HCT116 (cell line): ENCODE results near the gene MYRF. TPM values are rescaled to one million over a fixed set of nuclear protein-coding genes. Genes with fewer than 3 reads are reported as not detected.

Experiments
- ATAC-seq: fragments of 200-7000 bp; cut with Tn5 transposase; 2 replicates; pipeline ENCODE4 v1.9.1; 2020; ENCODE audit warnings: mild to moderate bottlenecking, moderate library complexity
- BruUV-seq: library from RNA; stranded (reverse); fragments of 400-500 nt; replicated peaks from 2 replicates; lab custom pipeline; 2021; lab: Mats Ljungman, UMichigan
- CTCF ChIA-PET: fragments of 300-600 bp; sonication (Branson Sonifier 250); formaldehyde crosslinking; loops from one replicate; lab custom pipeline; 2021; ENCODE audit warnings: antibody characterized with exemption; lab: Charles Lee
- POLR2A ChIA-PET: fragments of 300-600, 350-600 bp; sonication (Branson Sonifier 250); formaldehyde crosslinking; loops from one replicate; lab custom pipeline; 2021; ENCODE audit warnings: antibody characterized with exemption; lab: Charles Lee
- RAD21 ChIA-PET, 2 experiments: fragments of 300-600 bp; sonication (Branson Sonifier 250); formaldehyde crosslinking; loops; one replicate each; lab custom pipeline; 2023; ENCODE audit warnings: low total read pairs in 2 of 2; ENCODE audit not compliant: uncharacterized antibody in 2 of 2, unreplicated experiment in 2 of 2, low non-redundant PET in 1 of 2; lab: Charles Lee
- DNase-seq: peaks from one replicate; pipeline ENCODE4 v3.0.0-alpha.2; 2010; ENCODE audit warnings: low read depth, low spot score
- H2AFZ ChIP-seq: fragments of 200-600 bp; shearing (Covaris generic), sonication (generic); 2 replicates; pipeline ENCODE4 v1.6.1; 2017; ENCODE audit warnings: low read depth, mixed run types, mixed read lengths, antibody characterized with exemption, low read length; ENCODE audit not compliant: poor library complexity, severe bottlenecking
- H3K27ac ChIP-seq: 2 replicates; pipeline ENCODE4 v1.5.1; 2012; ENCODE audit warnings: low read depth, low read length
- H3K27me3 ChIP-seq: fragments of 200-600 bp; sonication (generic); 2 replicates; pipeline ENCODE4 v1.6.1; 2016; ENCODE audit warnings: mixed run types, low read length, mixed read lengths; ENCODE audit not compliant: insufficient read depth
- H3K36me3 ChIP-seq, 2 experiments: fragments of 200-500 bp in 1 of 2; fragments of 200-600 bp in 1 of 2; sonication (Bioruptor generic) in 1 of 2; sonication (generic) in 1 of 2; 2 replicates each; pipeline versions ENCODE4 v1.5.1 to v1.6.1; 2014 to 2016; ENCODE audit warnings: low read length in 2 of 2, inconsistent platforms in 1 of 2, mixed read lengths in 1 of 2, mixed run types in 1 of 2; ENCODE audit not compliant: insufficient read depth in 2 of 2, control insufficient read depth in 1 of 2
- H3K4me1 ChIP-seq, 2 experiments: fragments of 200-600 bp in 1 of 2; sonication (generic) in 1 of 2; 2 replicates each; pipeline versions ENCODE4 v1.5.1 to v1.6.1; 2012 to 2017; ENCODE audit warnings: low read length in 2 of 2, inconsistent platforms in 1 of 2, mild to moderate bottlenecking in 1 of 2, mixed read lengths in 1 of 2, mixed run types in 1 of 2, moderate library complexity in 1 of 2; ENCODE audit not compliant: insufficient read depth in 2 of 2, control insufficient read depth in 1 of 2
- H3K4me2 ChIP-seq: fragments of 200-600 bp; sonication (generic); 2 replicates; pipeline ENCODE4 v1.6.1; 2017; ENCODE audit warnings: mixed run types, low read length, mixed read lengths
- H3K4me3 ChIP-seq, 2 experiments: fragments of 200-600 bp in 1 of 2; sonication (generic) in 1 of 2; replicated peaks in 1 of 2; 2 replicates each; pipeline ENCODE4 v1.5.1; 2011 to 2016; ENCODE audit warnings: low read length in 2 of 2, control low read depth in 1 of 2, low read depth in 1 of 2, mild to moderate bottlenecking in 1 of 2, mixed read lengths in 1 of 2, mixed run types in 1 of 2
- H3K79me2 ChIP-seq: fragments of 200-600 bp; sonication (generic); 2 replicates; pipeline ENCODE4 v1.6.1; 2017; ENCODE audit warnings: mild to moderate bottlenecking, mixed run types, low read length, moderate library complexity, mixed read lengths; ENCODE audit not compliant: insufficient read depth
- H3K9ac ChIP-seq: fragments of 200-600 bp; sonication (generic); 2 replicates; pipeline ENCODE4 v1.6.1; 2016; ENCODE audit warnings: low read length, mixed read lengths
- H3K9me2 ChIP-seq: fragments of 200-600 bp; sonication (generic), shearing (Covaris generic); 2 replicates; pipeline ENCODE4 v1.6.1; 2017; ENCODE audit warnings: mixed run types, mild to moderate bottlenecking, moderate library complexity; ENCODE audit not compliant: insufficient read depth
- H3K9me3 ChIP-seq, 2 experiments: fragments of 200-500 bp in 1 of 2; fragments of 200-600 bp in 1 of 2; sonication (Bioruptor generic) in 1 of 2; sonication (generic) in 1 of 2; 2 replicates each; pipeline ENCODE4 v1.6.1; 2014 to 2017; ENCODE audit warnings: low read length in 2 of 2, mixed read lengths in 2 of 2, inconsistent platforms in 1 of 2, low read depth in 1 of 2, mild to moderate bottlenecking in 1 of 2, mixed run types in 1 of 2, moderate library complexity in 1 of 2; ENCODE audit not compliant: control insufficient read depth in 1 of 2, insufficient read depth in 1 of 2
- H4K20me1 ChIP-seq: fragments of 200-600 bp; sonication (generic), shearing (Covaris generic); 2 replicates; pipeline ENCODE4 v1.6.1; 2017; ENCODE audit warnings: mixed run types, mild to moderate bottlenecking, moderate library complexity; ENCODE audit not compliant: insufficient read depth
- CEBPB ChIP-seq: IDR thresholded peaks from 2 replicates; pipeline ENCODE4 v1.6.1; 2012; ENCODE audit warnings: low read depth
- EGR1 ChIP-seq: IDR thresholded peaks from 2 replicates; pipeline ENCODE4 v1.6.1; 2012; ENCODE audit warnings: low read depth
- ELF1 ChIP-seq: IDR thresholded peaks from 2 replicates; pipeline ENCODE4 v1.6.1; 2012; ENCODE audit warnings: low read depth, borderline replicate concordance
- EZH2phosphoT487 ChIP-seq: fragments of 200-600 bp; IDR thresholded peaks from 2 replicates; pipeline ENCODE4 v1.6.1; 2018; ENCODE audit warnings: antibody characterized with exemption, borderline replicate concordance
- FOSL1 ChIP-seq: IDR thresholded peaks from 2 replicates; pipeline ENCODE4 v1.6.1; 2012; ENCODE audit warnings: low read depth
- POLR2A ChIP-seq: IDR thresholded peaks from 2 replicates; pipeline ENCODE4 v1.7.0; 2011; ENCODE audit warnings: borderline replicate concordance; ENCODE audit not compliant: insufficient read depth, insufficient read length; ENCODE audit errors: extremely low read depth
- POLR2AphosphoS5 ChIP-seq: IDR thresholded peaks from 2 replicates; pipeline ENCODE4 v1.6.1; 2011; ENCODE audit warnings: mild to moderate bottlenecking, low read depth, low read length, moderate library complexity
- RAD21 ChIP-seq: IDR thresholded peaks from 2 replicates; pipeline ENCODE4 v1.6.1; 2012; ENCODE audit warnings: low read depth, mild to moderate bottlenecking
- SP1 ChIP-seq: IDR thresholded peaks from 2 replicates; pipeline ENCODE4 v1.6.1; 2012; ENCODE audit warnings: low read depth
- SRF ChIP-seq: IDR thresholded peaks from 2 replicates; pipeline ENCODE4 v1.6.1; 2012; ENCODE audit warnings: low read depth
- TCF7L2 ChIP-seq: IDR thresholded peaks from 2 replicates; pipeline ENCODE4 v1.7.0; 2011; ENCODE audit warnings: borderline replicate concordance, inconsistent platforms; ENCODE audit not compliant: insufficient read depth, insufficient read length; ENCODE audit errors: extremely low read depth
- ZFX ChIP-seq: fragments of 450-650 bp; IDR thresholded peaks from 2 replicates; pipeline ENCODE4 v1.6.1; 2017
- ZNF274 ChIP-seq: fragments of 200-500 bp; sonication (Bioruptor generic); IDR thresholded peaks from 2 replicates; pipeline ENCODE4 v1.6.1; 2014; ENCODE audit warnings: mild to moderate bottlenecking, low read depth, low read length, inconsistent platforms
- intact Hi-C: fragments of 100-400 bp; cut with micrococcal nuclease; formaldehyde crosslinking; loops from 2 replicates; pipeline ENCODE4 v1.10.0; 2022
- total RNA-seq: library from RNA; stranded (reverse); gene quantifications from one replicate; pipeline ENCODE4 v1.2.1, GENCODE V29; 2021; ENCODE audit not compliant: unreplicated experiment
- TF ChIP-seq, protein P1 (sequence below): IDR thresholded peaks from 2 replicates; pipeline ENCODE4 v1.6.1; 2012
- TF ChIP-seq, protein P2 (sequence below): IDR thresholded peaks from 2 replicates; pipeline ENCODE4 v1.6.1; 2012; ENCODE audit warnings: low read depth
- TF ChIP-seq, protein P3 (sequence below), 3 experiments: fragments of 200-600 bp in 1 of 3; sonication (generic) in 1 of 3; IDR thresholded peaks in 2 of 3; conservative IDR thresholded peaks in 1 of 3; 2 replicates each; pipeline ENCODE4 v1.5.1; 2012 to 2017; ENCODE audit warnings: low read depth in 2 of 3, low read length in 2 of 3, antibody characterized with exemption in 1 of 3, borderline replicate concordance in 1 of 3, control low read depth in 1 of 3, mild to moderate bottlenecking in 1 of 3, mixed read lengths in 1 of 3, mixed run types in 1 of 3, moderate library complexity in 1 of 3; ENCODE audit not compliant: insufficient read depth in 1 of 3
- TF ChIP-seq, protein P4 (sequence below): IDR thresholded peaks from 2 replicates; pipeline ENCODE4 v1.6.1; 2012

Gene MYRF
- total RNA-seq, 1 experiment from 2014 or later: 52.3 TPM

DNA sequence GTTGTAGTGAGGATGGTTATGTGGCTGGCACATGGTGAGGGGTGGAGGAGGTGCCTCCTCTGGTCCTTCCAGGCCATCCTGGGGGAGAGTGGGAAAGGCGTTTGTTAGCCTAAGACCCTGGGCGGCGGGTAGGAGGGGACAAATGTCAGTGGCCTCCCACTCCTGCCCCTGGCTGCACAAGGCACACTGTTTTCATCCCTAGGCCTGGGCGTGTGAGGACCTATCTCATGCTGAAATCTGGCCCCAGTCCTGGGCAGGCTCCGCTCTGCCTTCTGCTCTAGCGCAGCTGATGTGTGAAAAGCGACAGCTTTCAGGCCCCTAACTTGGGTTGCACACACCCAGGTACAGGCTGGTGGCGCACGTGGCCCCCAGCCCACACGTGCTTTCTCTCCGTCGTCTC is 40.1 kb upstream of the MYRF start:
- Histone ChIP-seq H4K20me1 (no peaks in the 10 kb centered on the region), H3K27ac (no peak overlapping the region), H3K4me3 (no peak overlapping the region), H3K4me2 (no peak overlapping the region), H3K4me1 (peaks cover 2 to 3% of the 10 kb centered on the region in 2 experiments; a peak in 2 of 4 replicates), H3K36me3 (no peaks in the 10 kb centered on the region), H3K9me2 (no peaks in the 10 kb centered on the region), H2AFZ (no peak overlapping the region), H3K27me3 (no peaks in the 10 kb centered on the region), H3K79me2 (no peaks in the 10 kb centered on the region), H3K9ac (no peak overlapping the region), H3K9me3 (no peaks in the 10 kb centered on the region)
- no peak for ATAC-seq
- intact Hi-C loops: no loop called here
- TF ChIP-seq FOSL1 (no peak), EZH2phosphoT487 (no peak), SRF (no peak), RAD21 (no peak)
- TF ChIP-seq, protein P1, sequence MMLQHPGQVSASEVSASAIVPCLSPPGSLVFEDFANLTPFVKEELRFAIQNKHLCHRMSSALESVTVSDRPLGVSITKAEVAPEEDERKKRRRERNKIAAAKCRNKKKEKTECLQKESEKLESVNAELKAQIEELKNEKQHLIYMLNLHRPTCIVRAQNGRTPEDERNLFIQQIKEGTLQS: no peak
- RAD21 ChIA-PET: no interaction called here
- BruUV-seq: no TSS peak
- CTCF ChIA-PET: interaction anchor here (1.3 kb wide), 1 partner anchor 21 kb away, joined by 5 read pairs; no protein-coding TSS in a partner anchor
- no peak for DNase-seq
- POLR2A ChIA-PET: no interaction called here

DNA sequence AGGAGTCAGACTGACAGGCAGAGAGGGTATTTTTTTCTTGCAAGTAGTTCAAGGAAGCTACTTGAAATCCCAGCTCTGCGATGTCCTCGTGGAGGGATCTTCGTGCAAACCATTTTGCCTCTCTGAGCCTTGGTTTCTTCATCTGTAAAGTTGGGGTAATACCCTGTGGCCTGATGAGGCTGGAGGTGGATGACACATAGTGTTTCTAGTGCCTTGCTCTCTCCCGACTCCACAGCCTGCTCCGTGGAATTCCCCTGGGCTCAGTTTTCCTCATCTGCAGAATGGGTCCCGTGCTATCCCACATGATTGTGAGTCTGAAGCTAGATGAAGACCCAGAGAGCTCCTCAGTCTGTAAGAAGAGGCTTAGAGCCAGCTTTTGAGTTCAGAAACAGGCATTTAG is 39.6 kb upstream of the MYRF start:
- no peaks in the 10 kb centered on the region for H3K9me3 ChIP-seq
- H3K79me2 ChIP-seq: no peaks in the 10 kb centered on the region
- H3K36me3 ChIP-seq: no peaks in the 10 kb centered on the region
- no peak overlapping the region for H3K4me2 ChIP-seq
- no peak overlapping the region for H3K27ac ChIP-seq
- peaks cover 0 to 2% of the 10 kb centered on the region in 2 experiments; a peak in 1 of 4 replicates for H3K4me1 ChIP-seq
- no peak overlapping the region for H3K9ac ChIP-seq
- DNase-seq (no peak), ATAC-seq (no peak)
- H3K4me3 ChIP-seq: no peak overlapping the region
- H4K20me1 ChIP-seq: no peaks in the 10 kb centered on the region
- RAD21 ChIA-PET: no interaction called here
- H3K9me2 ChIP-seq: no peaks in the 10 kb centered on the region
- CTCF ChIA-PET: interaction anchor here (0.7 kb wide), 1 partner anchor 20 kb away, joined by 3 read pairs; no protein-coding TSS in a partner anchor
- BruUV-seq: no TSS peak
- no peaks in the 10 kb centered on the region for H3K27me3 ChIP-seq
- no peak overlapping the region for H2AFZ ChIP-seq
- intact Hi-C loops: no loop called here
- POLR2A ChIA-PET: no interaction called here
- TF ChIP-seq CEBPB: no peak
- TF ChIP-seq, protein P2, sequence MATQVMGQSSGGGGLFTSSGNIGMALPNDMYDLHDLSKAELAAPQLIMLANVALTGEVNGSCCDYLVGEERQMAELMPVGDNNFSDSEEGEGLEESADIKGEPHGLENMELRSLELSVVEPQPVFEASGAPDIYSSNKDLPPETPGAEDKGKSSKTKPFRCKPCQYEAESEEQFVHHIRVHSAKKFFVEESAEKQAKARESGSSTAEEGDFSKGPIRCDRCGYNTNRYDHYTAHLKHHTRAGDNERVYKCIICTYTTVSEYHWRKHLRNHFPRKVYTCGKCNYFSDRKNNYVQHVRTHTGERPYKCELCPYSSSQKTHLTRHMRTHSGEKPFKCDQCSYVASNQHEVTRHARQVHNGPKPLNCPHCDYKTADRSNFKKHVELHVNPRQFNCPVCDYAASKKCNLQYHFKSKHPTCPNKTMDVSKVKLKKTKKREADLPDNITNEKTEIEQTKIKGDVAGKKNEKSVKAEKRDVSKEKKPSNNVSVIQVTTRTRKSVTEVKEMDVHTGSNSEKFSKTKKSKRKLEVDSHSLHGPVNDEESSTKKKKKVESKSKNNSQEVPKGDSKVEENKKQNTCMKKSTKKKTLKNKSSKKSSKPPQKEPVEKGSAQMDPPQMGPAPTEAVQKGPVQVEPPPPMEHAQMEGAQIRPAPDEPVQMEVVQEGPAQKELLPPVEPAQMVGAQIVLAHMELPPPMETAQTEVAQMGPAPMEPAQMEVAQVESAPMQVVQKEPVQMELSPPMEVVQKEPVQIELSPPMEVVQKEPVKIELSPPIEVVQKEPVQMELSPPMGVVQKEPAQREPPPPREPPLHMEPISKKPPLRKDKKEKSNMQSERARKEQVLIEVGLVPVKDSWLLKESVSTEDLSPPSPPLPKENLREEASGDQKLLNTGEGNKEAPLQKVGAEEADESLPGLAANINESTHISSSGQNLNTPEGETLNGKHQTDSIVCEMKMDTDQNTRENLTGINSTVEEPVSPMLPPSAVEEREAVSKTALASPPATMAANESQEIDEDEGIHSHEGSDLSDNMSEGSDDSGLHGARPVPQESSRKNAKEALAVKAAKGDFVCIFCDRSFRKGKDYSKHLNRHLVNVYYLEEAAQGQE: no peak
- no peak for TF ChIP-seq EGR1
- no peak for TF ChIP-seq ZNF274
- TF ChIP-seq SP1: no peak
- no peak for TF ChIP-seq ZFX
- TF ChIP-seq TCF7L2: no peak
- TF ChIP-seq, protein P3, sequence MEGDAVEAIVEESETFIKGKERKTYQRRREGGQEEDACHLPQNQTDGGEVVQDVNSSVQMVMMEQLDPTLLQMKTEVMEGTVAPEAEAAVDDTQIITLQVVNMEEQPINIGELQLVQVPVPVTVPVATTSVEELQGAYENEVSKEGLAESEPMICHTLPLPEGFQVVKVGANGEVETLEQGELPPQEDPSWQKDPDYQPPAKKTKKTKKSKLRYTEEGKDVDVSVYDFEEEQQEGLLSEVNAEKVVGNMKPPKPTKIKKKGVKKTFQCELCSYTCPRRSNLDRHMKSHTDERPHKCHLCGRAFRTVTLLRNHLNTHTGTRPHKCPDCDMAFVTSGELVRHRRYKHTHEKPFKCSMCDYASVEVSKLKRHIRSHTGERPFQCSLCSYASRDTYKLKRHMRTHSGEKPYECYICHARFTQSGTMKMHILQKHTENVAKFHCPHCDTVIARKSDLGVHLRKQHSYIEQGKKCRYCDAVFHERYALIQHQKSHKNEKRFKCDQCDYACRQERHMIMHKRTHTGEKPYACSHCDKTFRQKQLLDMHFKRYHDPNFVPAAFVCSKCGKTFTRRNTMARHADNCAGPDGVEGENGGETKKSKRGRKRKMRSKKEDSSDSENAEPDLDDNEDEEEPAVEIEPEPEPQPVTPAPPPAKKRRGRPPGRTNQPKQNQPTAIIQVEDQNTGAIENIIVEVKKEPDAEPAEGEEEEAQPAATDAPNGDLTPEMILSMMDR (IDR thresholded peaks at IDR 0.05 in 2 of 3, conservative IDR thresholded peaks at IDR 0.05 in 1 of 3; ENCODE audit: borderline replicate concordance in 1 of 3, insufficient read depth in 1 of 3, low read depth in 2 of 3, low read length in 2 of 3): no peak
- TF ChIP-seq, protein P4, sequence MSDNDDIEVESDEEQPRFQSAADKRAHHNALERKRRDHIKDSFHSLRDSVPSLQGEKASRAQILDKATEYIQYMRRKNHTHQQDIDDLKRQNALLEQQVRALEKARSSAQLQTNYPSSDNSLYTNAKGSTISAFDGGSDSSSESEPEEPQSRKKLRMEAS: no peak
- TF ChIP-seq POLR2AphosphoS5: no peak
- TF ChIP-seq RAD21: no peak
- no peak for TF ChIP-seq ELF1
- TF ChIP-seq POLR2A: no peak
